DMS 273 (cell line): ENCODE data around the gene TEF.

Source experiments
- DNase-seq: peaks from one replicate; lab custom pipeline; 2025; ENCODE audit not compliant: unreplicated experiment; lab: John Stamatoyannopoulos, UW

The TEF gene

GRCh38 chr22:41381329-41382097 lies at the start of gene TEF:
Gene TEF (plus strand): TSS chr22:41381942. CDS start chr22:41382045, 103 bp downstream.
- DNase-seq: peak; percentile 99

- DNase-seq: no peak
Observed at GRCh38 chr22:41332217-41332939, 49.4 kb upstream of the TEF start.

- no peak for DNase-seq
Observed at GRCh38 chr22:41333806-41334205, 47.9 kb upstream of the TEF start.

- DNase-seq: peak; percentile 33
Observed at GRCh38 chr22:41334215-41334614, 47.5 kb upstream of the TEF start.

- DNase-seq: no peak
Observed at GRCh38 chr22:41334951-41335635, 46.6 kb upstream of the TEF start.

GRCh38 chr22:41338614-41339212 lies 43.0 kb upstream of the TEF start:
- peak; percentile 9 for DNase-seq

- DNase-seq: no peak
Observed at GRCh38 chr22:41339823-41340222, 41.9 kb upstream of the TEF start.

- DNase-seq: no peak
Observed at GRCh38 chr22:41340357-41340756, 41.4 kb upstream of the TEF start.

GRCh38 chr22:41341012-41341411 lies 40.7 kb upstream of the TEF start:
- DNase-seq: no peak

- peak; percentile 14 for DNase-seq
Observed at GRCh38 chr22:41341990-41342389, 39.8 kb upstream of the TEF start.

GRCh38 chr22:41343300-41343699 lies 38.4 kb upstream of the TEF start:
- DNase-seq: no peak

- DNase-seq: no peak
Observed at GRCh38 chr22:41343717-41344116, 38.0 kb upstream of the TEF start.

- DNase-seq: no peak
Observed at GRCh38 chr22:41344189-41344788, 37.5 kb upstream of the TEF start.

- DNase-seq: no peak
Observed at GRCh38 chr22:41345807-41346335, 35.9 kb upstream of the TEF start.

- peak; percentile 20 for DNase-seq
Observed at GRCh38 chr22:41347066-41347859, 34.5 kb upstream of the TEF start.

GRCh38 chr22:41348964-41349484 lies 32.7 kb upstream of the TEF start:
- DNase-seq: no peak

GRCh38 chr22:41350087-41350486 lies 31.7 kb upstream of the TEF start:
- DNase-seq: no peak

- DNase-seq: no peak
Observed at GRCh38 chr22:41351011-41351410, 30.7 kb upstream of the TEF start.

- no peak for DNase-seq
Observed at GRCh38 chr22:41352058-41352457, 29.7 kb upstream of the TEF start.
